Liver (tissue), 3 donors: Measurements from ENCODE around the gene BPIFB3.

Experiments
- EGR1 ChIP-seq, 2 donors: IDR thresholded peaks; 2 replicates each; pipeline ENCODE4 v1.6.1; 2016 to 2018; ENCODE audit warnings: antibody characterized with exemption in 2 of 2, low read depth in 2 of 2
- RAD21 ChIP-seq, 2 donors: IDR thresholded peaks; 2 replicates each; pipeline ENCODE4 v1.6.1; 2016; ENCODE audit warnings: antibody characterized with exemption in 2 of 2, mild to moderate bottlenecking in 2 of 2
- RXRA ChIP-seq, 2 donors: IDR thresholded peaks; 2 replicates each; pipeline ENCODE4 v1.6.1; 2017 to 2018; ENCODE audit warnings: antibody characterized with exemption in 2 of 2, mild to moderate bottlenecking in 1 of 2
- SP1 ChIP-seq: IDR thresholded peaks from 2 replicates; pipeline ENCODE4 v1.6.1; 2018; ENCODE audit warnings: antibody characterized with exemption, mild to moderate bottlenecking
- TAF1 ChIP-seq: conservative IDR thresholded peaks from 2 replicates; pipeline ENCODE4 v1.6.1; 2016; ENCODE audit warnings: antibody characterized with exemption, mild to moderate bottlenecking
- TF ChIP-seq, protein P1 (sequence below): IDR thresholded peaks from 2 replicates; pipeline ENCODE4 v1.6.1; 2016; ENCODE audit warnings: antibody characterized with exemption
- TF ChIP-seq, protein P2 (sequence below): fragments of 150-350 bp; IDR thresholded peaks from 2 replicates; pipeline ENCODE4 v1.5.1; 2017; ENCODE audit warnings: improper control_type of control experiment, low read depth, low read length; ENCODE audit not compliant: missing input control
- TF ChIP-seq, protein P3 (sequence below): IDR thresholded peaks from 2 replicates; pipeline ENCODE4 v1.6.1; 2016; ENCODE audit warnings: antibody characterized with exemption, mild to moderate bottlenecking
- donor health status: healthy.
- donor health status: healthy.

DNA sequence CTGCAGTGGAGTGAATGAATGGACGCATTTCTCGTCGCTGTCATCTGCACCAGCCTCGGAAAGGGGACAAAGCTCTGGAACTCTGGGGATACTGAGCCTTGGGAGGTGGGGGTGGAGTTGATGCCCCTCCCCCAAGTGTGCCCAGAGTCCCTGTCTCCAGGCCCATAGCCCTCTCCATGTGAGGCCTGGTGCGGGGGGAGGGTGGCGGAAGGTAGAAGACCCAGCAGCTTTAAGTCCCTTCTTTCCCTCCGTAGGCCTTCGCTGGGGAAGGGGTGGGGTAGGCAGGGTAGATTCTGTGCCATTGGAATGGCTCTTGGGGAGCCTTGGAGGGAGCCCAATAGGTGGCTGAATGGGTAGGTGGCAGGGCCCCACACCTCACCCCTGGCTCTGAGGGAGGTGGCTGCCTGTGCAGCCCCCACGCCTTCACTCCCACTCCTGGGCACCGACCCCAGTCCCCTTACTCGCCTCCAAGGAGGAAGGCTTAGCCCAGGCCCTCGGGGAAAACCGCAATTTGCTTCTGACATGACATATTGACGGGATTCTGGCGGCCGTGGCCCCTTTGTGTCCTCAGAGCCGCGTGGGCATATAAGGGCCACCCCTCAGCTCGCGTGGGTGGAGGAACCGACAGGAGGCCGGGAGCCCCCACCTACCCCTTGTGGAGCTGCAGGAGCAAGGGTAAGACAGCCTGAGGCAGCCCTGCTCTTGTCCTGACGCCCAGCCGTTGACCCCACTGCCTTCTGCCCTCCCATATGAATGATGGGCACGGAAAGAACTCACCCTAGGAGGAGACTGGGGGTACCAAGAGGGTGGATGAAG, at the start of gene BPIFB3:
- TF ChIP-seq, protein P1, sequence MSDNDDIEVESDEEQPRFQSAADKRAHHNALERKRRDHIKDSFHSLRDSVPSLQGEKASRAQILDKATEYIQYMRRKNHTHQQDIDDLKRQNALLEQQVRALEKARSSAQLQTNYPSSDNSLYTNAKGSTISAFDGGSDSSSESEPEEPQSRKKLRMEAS = no peak
- TF ChIP-seq, protein P2, sequence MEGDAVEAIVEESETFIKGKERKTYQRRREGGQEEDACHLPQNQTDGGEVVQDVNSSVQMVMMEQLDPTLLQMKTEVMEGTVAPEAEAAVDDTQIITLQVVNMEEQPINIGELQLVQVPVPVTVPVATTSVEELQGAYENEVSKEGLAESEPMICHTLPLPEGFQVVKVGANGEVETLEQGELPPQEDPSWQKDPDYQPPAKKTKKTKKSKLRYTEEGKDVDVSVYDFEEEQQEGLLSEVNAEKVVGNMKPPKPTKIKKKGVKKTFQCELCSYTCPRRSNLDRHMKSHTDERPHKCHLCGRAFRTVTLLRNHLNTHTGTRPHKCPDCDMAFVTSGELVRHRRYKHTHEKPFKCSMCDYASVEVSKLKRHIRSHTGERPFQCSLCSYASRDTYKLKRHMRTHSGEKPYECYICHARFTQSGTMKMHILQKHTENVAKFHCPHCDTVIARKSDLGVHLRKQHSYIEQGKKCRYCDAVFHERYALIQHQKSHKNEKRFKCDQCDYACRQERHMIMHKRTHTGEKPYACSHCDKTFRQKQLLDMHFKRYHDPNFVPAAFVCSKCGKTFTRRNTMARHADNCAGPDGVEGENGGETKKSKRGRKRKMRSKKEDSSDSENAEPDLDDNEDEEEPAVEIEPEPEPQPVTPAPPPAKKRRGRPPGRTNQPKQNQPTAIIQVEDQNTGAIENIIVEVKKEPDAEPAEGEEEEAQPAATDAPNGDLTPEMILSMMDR = no peak
- no peak for TF ChIP-seq EGR1 (IDR thresholded peaks at IDR 0.05; ENCODE audit: low read depth in 2 of 2)
- TF ChIP-seq RAD21 (IDR thresholded peaks at IDR 0.05) = no peak
- TF ChIP-seq RXRA (IDR thresholded peaks at IDR 0.05) = no peak
- TF ChIP-seq, protein P3, sequence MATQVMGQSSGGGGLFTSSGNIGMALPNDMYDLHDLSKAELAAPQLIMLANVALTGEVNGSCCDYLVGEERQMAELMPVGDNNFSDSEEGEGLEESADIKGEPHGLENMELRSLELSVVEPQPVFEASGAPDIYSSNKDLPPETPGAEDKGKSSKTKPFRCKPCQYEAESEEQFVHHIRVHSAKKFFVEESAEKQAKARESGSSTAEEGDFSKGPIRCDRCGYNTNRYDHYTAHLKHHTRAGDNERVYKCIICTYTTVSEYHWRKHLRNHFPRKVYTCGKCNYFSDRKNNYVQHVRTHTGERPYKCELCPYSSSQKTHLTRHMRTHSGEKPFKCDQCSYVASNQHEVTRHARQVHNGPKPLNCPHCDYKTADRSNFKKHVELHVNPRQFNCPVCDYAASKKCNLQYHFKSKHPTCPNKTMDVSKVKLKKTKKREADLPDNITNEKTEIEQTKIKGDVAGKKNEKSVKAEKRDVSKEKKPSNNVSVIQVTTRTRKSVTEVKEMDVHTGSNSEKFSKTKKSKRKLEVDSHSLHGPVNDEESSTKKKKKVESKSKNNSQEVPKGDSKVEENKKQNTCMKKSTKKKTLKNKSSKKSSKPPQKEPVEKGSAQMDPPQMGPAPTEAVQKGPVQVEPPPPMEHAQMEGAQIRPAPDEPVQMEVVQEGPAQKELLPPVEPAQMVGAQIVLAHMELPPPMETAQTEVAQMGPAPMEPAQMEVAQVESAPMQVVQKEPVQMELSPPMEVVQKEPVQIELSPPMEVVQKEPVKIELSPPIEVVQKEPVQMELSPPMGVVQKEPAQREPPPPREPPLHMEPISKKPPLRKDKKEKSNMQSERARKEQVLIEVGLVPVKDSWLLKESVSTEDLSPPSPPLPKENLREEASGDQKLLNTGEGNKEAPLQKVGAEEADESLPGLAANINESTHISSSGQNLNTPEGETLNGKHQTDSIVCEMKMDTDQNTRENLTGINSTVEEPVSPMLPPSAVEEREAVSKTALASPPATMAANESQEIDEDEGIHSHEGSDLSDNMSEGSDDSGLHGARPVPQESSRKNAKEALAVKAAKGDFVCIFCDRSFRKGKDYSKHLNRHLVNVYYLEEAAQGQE = no peak
- TF ChIP-seq SP1 = no peak
- no peak for TF ChIP-seq TAF1
